NCI-H2227 treated with DMSO at 0.1 percent for 48 hours (cell line): ENCODE data around the gene DNAH14.
"Not testable (repeated sequence)": the region's sequence is repeated elsewhere in the genome, so short reads cannot be mapped to it uniquely, and the experiment has no call there.

Experiments used
- DNase-seq: peaks from one replicate; lab custom pipeline; 2025; lab: John Stamatoyannopoulos, UW

The DNAH14 gene

GRCh38 chr1:225155555-225155954 lies 226.1 kb downstream of the DNAH14 start:
- DNase-seq = no peak

- DNase-seq = no peak
Observed at GRCh38 chr1:225156254-225156653, 226.8 kb downstream of the DNAH14 start.

- DNase-seq = no peak
Observed at GRCh38 chr1:225158291-225158690, 228.8 kb downstream of the DNAH14 start.

DNA sequence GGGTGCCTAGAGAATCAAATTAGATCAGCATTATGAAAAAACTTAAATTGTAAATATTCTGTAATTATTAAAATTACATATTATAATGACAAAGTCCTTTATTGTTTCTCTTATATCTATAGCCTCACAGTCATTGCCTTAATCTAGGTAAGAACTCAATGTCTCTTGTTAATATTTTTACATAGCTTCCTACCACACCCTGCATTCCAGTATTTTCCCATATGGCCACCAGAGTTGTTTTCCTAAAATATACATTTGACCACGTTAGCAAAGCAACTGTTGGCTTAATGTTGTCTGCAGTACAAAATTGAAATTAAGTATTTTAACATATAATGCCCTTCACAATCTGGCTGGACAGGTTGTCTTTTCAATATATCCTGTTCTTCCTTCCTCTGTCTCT lies 230.3 kb downstream of the DNAH14 start:
- no peak for DNase-seq

DNA sequence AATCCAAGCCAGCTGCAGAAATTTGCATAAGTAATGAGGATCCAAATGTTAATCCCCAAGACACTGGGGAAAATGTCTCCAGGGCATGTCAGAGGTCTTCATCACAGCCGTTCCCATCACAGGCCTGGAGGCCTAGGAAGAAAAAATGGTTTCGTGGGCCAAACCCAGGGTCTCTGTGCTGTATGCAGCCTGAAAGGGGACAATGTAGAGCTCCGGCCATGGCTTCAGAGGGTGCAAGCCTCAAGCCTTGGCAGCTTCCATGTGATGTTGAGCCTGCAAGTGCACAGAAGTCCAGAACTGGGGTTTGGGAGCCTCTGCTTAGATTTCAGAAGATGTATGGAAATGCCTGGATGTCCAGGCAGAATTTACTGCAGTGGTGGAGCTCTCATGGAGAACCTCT lies 247.9 kb downstream of the DNAH14 start:
- DNase-seq = not testable (repeated sequence)

DNA sequence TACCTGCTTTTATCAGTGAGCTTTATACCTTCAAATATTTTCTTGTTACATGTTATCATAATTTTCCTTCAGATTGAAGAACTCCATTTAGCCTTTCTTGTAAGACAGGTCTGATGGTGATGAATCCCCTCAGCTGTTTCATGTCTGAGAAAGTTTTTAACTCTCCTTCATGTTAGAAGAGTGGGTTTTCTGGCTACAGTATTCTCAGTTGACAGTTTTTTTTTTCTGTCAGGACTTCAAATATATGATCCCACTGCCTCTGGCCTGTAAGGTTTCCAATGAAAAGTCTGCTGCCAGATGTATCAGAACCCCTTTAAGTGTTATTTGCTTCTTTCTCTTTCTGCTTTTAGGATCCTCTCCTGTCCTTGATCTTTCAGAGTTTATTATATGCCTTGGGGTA lies 250.2 kb downstream of the DNAH14 start:
- no peak for DNase-seq

GRCh38 chr1:225182716-225183115 lies 253.2 kb downstream of the DNAH14 start:
- DNase-seq = no peak

DNA sequence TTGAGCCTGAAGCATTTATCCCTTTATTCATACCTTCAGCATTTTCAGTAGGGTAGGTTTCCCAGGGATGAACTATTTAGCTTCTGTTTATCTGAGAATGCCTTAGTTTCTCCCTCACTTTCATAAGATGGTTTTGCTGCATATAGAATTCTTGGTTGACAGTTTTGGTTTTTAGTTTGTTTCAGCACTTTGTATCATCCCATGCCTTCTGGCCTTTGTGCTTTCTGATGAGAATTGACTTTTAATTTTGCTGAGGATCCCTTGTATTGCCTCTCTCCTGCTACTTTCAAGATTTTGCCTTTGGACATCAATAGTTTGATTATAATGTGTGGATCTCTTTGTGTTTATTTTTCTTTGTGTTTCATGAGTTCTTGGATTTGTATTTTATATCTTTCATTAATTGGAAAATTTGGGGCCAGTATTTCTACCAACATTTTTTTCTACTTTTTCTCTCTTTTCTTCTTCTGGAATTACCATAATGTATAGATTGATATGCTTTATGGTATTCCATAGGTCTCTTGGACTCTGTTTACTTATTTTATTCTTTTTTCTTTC lies 261.8 kb downstream of the DNAH14 start:
- DNase-seq = no peak

GRCh38 chr1:225201447-225201846 lies 272.0 kb downstream of the DNAH14 start:
- no peak for DNase-seq

GRCh38 chr1:225207791-225208190 lies 278.3 kb downstream of the DNAH14 start:
- DNase-seq = no peak

GRCh38 chr1:225209153-225209552 lies 279.7 kb downstream of the DNAH14 start:
- no peak for DNase-seq

DNA sequence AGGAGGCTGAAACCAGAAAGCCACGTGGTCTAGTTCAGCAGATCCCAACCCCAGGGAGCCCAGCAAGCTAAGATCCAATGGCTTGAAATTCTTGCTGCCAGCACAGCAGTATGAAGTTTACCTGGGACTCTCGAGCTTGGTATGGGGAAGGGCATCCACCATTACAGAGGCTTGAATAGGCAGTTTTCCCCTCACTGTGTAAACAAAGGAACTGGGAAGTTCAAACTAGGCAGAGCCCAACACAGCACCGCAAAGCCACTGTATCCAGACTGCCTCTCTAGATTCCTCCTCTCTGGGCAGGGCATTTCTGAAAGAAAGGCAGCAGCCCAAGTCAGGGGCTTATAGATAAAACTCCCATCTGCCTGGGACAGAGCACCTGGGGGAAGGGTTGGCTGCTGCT lies 280.7 kb downstream of the DNAH14 start:
- DNase-seq = not testable (repeated sequence)

- DNase-seq = not testable (repeated sequence)
Observed at GRCh38 chr1:225211694-225212442, 282.4 kb downstream of the DNAH14 start.

GRCh38 chr1:225224287-225224686 lies 294.8 kb downstream of the DNAH14 start:
- DNase-seq = no peak

GRCh38 chr1:225225681-225226080 lies 296.2 kb downstream of the DNAH14 start:
- no peak for DNase-seq

GRCh38 chr1:225228871-225229303 lies 299.4 kb downstream of the DNAH14 start:
- no peak for DNase-seq

- DNase-seq = not testable (repeated sequence)
Observed at GRCh38 chr1:225229429-225229828, 300.0 kb downstream of the DNAH14 start.

GRCh38 chr1:225230483-225230882 lies 301.0 kb downstream of the DNAH14 start:
- DNase-seq = no peak

- DNase-seq = not testable (repeated sequence)
Observed at GRCh38 chr1:225232930-225233329, 303.5 kb downstream of the DNAH14 start.

- no peak for DNase-seq
Observed at GRCh38 chr1:225242611-225243010, 313.1 kb downstream of the DNAH14 start.

DNA sequence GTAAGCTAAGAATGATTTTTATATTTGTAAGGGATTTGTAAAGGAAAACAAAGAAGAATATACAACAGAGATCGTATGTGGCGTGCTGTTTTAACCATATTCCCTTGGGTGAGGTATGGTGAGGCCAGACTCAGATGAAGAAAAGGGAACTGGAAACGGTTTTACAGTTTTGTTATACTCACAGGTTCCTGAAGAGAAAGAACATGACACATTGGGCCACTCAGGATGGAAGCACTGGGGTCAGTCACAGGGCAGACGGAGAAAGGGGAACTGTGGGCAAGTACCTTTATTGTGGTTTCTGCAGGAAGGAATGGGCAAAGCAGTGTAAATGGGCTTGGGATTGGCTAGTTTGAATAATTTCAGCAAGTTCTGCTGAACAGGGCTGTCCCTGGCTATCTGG lies 321.0 kb downstream of the DNAH14 start:
- DNase-seq = no peak

GRCh38 chr1:225253173-225253572 lies 323.7 kb downstream of the DNAH14 start:
- DNase-seq = no peak

DNA sequence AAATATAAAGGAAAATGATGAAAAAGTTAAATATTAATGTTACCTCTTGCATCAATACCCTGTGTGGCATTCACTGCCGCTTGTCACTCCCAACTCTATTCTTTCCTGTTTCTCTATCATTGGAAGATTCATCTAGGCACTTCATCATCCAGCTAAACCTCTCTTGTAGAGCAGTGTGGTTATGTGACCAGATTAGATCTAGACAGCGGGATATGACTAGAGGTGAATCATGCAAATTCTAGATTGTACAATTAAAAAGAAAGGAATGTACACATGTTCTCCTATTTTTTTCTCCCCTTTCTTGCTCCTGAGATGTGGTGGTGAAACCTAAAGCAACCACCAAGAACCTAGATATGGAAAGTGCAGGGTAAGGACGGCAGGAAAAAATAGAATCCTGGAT lies 324.3 kb downstream of the DNAH14 start:
- DNase-seq = no peak

DNA sequence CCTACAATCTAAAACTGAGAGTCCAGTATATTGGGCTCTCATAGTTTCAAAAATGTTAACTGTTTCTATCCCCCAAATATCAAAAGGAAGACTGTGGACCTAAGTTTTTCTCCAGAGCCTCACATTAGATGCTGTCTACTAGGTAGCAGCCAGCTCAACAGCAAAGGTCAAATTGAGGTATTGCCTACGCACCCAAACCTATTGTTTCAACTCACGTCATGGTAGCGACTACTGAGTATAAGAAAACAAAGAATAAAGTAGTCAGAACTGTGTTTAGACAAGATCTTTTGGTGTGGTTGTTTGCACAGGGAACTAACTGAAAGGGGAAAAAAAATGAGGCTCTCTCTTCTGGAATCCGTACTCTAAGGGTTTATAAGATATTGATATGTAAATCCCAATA lies 325.2 kb downstream of the DNAH14 start:
- no peak for DNase-seq
